Endothelial cell (in vitro differentiated cells): ENCODE data around the gene C1orf52. TPM values are rescaled to one million over a fixed set of nuclear protein-coding genes. Genes with fewer than 3 reads are reported as not detected.
A peak's percentile ranks its signal among the peaks of the same experiment; 100 is the strongest.

Source experiments
- DNase-seq: peaks from one replicate; pipeline ENCODE4 v3.0.0; 2021; ENCODE audit warnings: low spot score
- H3K27ac Mint-ChIP-seq: one replicate; pipeline ENCODE4 v1.8.0; 2021; ENCODE audit warnings: mixed read lengths, inconsistent platforms; ENCODE audit not compliant: unreplicated experiment
- H3K27me3 Mint-ChIP-seq: one replicate; pipeline ENCODE4 v1.8.0; 2021; ENCODE audit warnings: mild to moderate bottlenecking, moderate library complexity, mixed read lengths, inconsistent platforms; ENCODE audit not compliant: unreplicated experiment
- H3K36me3 Mint-ChIP-seq: one replicate; pipeline ENCODE4 v1.8.0; 2021; ENCODE audit warnings: mild to moderate bottlenecking, low read depth, mixed read lengths, inconsistent platforms; ENCODE audit not compliant: unreplicated experiment
- H3K4me1 Mint-ChIP-seq: one replicate; pipeline ENCODE4 v1.8.0; 2021; ENCODE audit warnings: mild to moderate bottlenecking, mixed read lengths, inconsistent platforms; ENCODE audit not compliant: unreplicated experiment
- H3K4me3 Mint-ChIP-seq: one replicate; pipeline ENCODE4 v1.8.0; 2021; ENCODE audit warnings: mild to moderate bottlenecking, mixed read lengths, inconsistent platforms; ENCODE audit not compliant: unreplicated experiment
- H3K9me3 Mint-ChIP-seq: one replicate; pipeline ENCODE4 v1.8.0; 2021; ENCODE audit warnings: mixed read lengths, inconsistent platforms; ENCODE audit not compliant: unreplicated experiment
- total RNA-seq: library from RNA; stranded (reverse); fragmentation: NEBNext Ultra II Directional; extraction: Animal tissue kit (Norgen Biotek cat#: 25700); gene quantifications from one replicate; pipeline ENCODE4 v1.2.1, GENCODE V29; 2021; ENCODE audit not compliant: unreplicated experiment
- TF ChIP-seq, protein P1 (sequence below): fragments of 200-600 bp; sonication (generic); IDR thresholded peaks from one replicate; pipeline ENCODE4 v1.5.0; 2021; ENCODE audit warnings: antibody characterized with exemption; ENCODE audit not compliant: unreplicated experiment

The C1orf52 gene
- total RNA-seq, 1 donor from 2014 or later: 37.7 TPM

DNA sequence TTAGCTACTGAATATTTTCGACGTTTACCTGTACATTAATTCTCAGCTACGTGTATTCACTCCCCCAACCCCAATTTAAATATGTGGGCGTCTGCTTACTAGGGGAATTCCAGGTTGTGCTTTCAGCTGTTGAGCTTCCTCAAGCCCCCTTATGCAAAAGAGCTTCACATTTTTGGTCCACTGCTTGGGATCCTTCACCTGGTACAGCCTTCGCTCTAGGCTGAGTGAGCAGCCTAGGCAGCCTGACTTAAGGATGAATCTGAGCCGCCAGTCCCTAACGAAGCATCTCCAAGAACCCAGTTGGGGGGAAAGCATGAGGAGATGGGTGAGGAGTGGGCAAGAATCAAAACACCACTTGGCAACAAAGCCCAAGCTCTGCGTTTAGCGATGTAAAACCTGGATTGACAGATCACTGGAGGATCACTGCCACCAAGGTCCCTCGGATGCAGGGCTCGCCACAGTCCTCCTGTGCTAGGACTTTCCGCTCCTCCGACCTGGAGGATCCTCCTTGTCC lies 16.3 kb upstream of the C1orf52 start:
- TF ChIP-seq, protein P1, sequence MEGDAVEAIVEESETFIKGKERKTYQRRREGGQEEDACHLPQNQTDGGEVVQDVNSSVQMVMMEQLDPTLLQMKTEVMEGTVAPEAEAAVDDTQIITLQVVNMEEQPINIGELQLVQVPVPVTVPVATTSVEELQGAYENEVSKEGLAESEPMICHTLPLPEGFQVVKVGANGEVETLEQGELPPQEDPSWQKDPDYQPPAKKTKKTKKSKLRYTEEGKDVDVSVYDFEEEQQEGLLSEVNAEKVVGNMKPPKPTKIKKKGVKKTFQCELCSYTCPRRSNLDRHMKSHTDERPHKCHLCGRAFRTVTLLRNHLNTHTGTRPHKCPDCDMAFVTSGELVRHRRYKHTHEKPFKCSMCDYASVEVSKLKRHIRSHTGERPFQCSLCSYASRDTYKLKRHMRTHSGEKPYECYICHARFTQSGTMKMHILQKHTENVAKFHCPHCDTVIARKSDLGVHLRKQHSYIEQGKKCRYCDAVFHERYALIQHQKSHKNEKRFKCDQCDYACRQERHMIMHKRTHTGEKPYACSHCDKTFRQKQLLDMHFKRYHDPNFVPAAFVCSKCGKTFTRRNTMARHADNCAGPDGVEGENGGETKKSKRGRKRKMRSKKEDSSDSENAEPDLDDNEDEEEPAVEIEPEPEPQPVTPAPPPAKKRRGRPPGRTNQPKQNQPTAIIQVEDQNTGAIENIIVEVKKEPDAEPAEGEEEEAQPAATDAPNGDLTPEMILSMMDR: no peak
- DNase-seq: no peak
- Mint-ChIP-seq H3K4me1 (peaks cover 37% of the 10 kb centered on the region), H3K4me3 (peak overlapping the region; percentile 93), H3K9me3 (no peaks in the 10 kb centered on the region), H3K27ac (peak overlapping the region; percentile 94), H3K36me3 (peaks cover 9% of the 10 kb centered on the region), H3K27me3 (peaks cover 11% of the 10 kb centered on the region)

DNA sequence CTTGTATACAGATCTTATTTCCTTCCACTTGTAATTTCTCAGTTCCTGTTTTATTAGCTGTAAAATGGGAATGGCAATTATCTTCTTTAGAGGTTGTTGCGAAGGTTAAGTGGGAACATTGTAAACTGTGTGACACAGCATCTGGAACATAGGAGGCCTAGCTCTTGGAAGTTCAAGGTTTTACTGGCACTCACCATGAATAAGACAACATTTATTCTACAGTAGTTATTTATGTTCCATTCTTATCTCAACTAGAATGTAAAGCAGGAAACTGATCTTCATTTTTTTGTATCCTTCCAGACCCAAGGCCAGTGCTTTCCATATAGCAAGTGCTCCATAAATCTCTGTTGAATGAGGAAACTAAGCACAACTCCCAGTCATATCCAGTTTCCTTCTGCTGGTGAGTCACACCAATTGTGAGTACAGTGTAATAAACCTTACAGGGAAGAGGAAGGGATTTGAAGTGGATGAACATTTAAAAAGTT lies 15.5 kb upstream of the C1orf52 start:
- Mint-ChIP-seq H3K9me3 (no peaks in the 10 kb centered on the region), H3K4me3 (peak overlapping the region; percentile 93), H3K27me3 (peaks cover 11% of the 10 kb centered on the region), H3K36me3 (peaks cover 13% of the 10 kb centered on the region), H3K4me1 (peaks cover 37% of the 10 kb centered on the region), H3K27ac (peak overlapping the region; percentile 94)
- TF ChIP-seq, protein P1: no peak
- DNase-seq: no peak

DNA sequence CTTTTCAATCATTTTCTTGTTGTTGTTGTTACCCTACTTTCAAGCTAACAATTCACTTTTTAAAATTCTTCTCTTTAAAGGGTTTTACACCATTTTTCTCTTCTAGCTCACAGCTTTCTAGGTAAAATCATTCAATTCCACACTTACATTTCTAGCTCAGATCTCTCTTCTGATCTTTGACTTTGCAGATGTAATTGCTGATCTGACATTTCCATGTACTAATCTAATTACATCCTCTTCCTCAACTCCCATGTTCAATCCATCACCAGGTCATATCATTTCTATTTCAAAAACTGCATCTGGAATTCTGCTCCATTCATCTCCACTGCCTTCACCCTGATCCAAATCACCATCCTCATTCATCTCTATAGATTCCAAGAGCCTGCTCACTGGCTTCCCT lies 13.9 kb upstream of the C1orf52 start:
- DNase-seq: no peak
- Mint-ChIP-seq H3K36me3 (peaks cover 22% of the 10 kb centered on the region), H3K27ac (no peak overlapping the region), H3K4me3 (no peak overlapping the region), H3K27me3 (peaks cover 8% of the 10 kb centered on the region), H3K9me3 (no peaks in the 10 kb centered on the region), H3K4me1 (peaks cover 37% of the 10 kb centered on the region)
- TF ChIP-seq, protein P1: no peak

DNA sequence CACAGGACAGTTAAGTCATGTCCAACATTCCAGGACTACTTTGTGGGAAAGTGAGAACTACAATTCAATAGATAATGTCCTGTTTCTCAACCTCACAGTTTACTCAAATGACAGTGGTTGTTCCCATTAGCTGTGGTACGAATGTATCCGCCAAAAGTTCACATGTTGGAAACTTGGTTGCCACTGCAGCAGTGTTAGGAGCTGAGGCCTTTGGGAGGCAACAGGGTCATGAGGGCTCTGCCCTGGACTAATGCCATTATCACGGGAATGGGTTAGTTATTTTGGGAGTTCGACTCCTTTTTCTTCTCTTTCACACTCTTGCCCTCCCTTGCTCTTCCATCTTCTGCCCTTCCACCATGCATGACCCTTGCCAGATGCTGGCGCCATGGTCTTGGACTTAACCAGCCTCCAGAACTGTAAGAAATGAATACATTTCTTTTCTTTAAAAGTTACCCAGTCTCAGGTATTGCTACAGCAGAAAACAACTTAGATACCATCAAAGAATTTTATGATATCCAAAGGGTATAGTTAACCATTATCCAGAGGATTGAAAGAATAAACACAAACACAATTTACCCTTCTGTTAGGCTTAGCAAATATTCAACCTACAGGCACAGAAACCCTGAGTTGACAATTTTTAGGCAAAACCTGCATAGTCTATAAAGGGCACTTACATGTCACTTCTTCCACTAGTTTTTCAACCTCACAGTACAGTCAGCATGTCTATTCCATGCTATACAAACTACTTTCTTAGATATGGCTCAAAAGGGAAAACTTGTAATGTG lies 9.5 kb upstream of the C1orf52 start:
- H3K9me3 Mint-ChIP-seq: no peaks in the 10 kb centered on the region
- peak overlapping the region; percentile 65 for H3K4me3 Mint-ChIP-seq
- peaks cover 27% of the 10 kb centered on the region for H3K36me3 Mint-ChIP-seq
- TF ChIP-seq, protein P1: no peak
- DNase-seq: no peak
- H3K27ac Mint-ChIP-seq: no peak overlapping the region
- H3K4me1 Mint-ChIP-seq: peaks cover 19% of the 10 kb centered on the region
- peaks cover 1% of the 10 kb centered on the region for H3K27me3 Mint-ChIP-seq

DNA sequence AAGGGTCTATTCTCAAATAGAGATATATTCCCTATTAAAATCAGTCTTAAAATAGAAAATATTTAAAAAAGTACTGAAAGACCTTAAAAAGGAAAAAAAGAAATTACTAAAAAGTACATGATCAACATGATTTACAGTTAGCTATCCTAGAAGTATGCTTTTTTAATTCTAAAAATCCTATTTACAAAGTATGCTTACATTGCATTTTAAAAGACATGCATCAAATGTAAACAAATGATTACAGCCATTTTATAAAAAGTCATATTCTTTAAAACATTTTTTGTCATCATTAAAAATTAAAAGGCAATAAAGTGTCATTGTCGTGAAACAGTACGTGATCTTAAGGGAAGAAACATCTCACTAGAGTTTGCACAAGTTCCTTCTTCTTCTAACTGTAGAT lies 7.9 kb upstream of the C1orf52 start:
- H3K4me1 Mint-ChIP-seq: peaks cover 7% of the 10 kb centered on the region
- no peaks in the 10 kb centered on the region for H3K9me3 Mint-ChIP-seq
- H3K27me3 Mint-ChIP-seq: peaks cover 1% of the 10 kb centered on the region
- H3K36me3 Mint-ChIP-seq: peaks cover 34% of the 10 kb centered on the region
- no peak overlapping the region for H3K27ac Mint-ChIP-seq
- no peak for DNase-seq
- TF ChIP-seq, protein P1: no peak
- H3K4me3 Mint-ChIP-seq: no peak overlapping the region
